Panc1 (cell line): ENCODE results near the gene USP17L15.
"Not testable (repeated sequence)": the region's sequence is repeated elsewhere in the genome, so short reads cannot be mapped to it uniquely, and the experiment has no call there.

Experiments used
- POLR2AphosphoS5 ChIP-seq: IDR thresholded peaks from 2 replicates; pipeline ENCODE4 v1.6.1; 2012; ENCODE audit warnings: mild to moderate bottlenecking, low read depth, low read length, moderate library complexity
- SIN3A ChIP-seq: IDR thresholded peaks from 2 replicates; pipeline ENCODE4 v1.6.1; 2012; ENCODE audit warnings: low read depth, mild to moderate bottlenecking, low read length, moderate library complexity, borderline replicate concordance; ENCODE audit not compliant: insufficient read depth
- TCF7L2 ChIP-seq: IDR thresholded peaks from 2 replicates; pipeline ENCODE4 v1.6.1; 2011; ENCODE audit warnings: mild to moderate bottlenecking, low read depth, low read length, inconsistent platforms
- TF ChIP-seq, protein P1 (sequence below): fragments of 450-650 bp; IDR thresholded peaks from 2 replicates; pipeline ENCODE4 v1.5.1; 2017; ENCODE audit warnings: mild to moderate bottlenecking

DNA sequence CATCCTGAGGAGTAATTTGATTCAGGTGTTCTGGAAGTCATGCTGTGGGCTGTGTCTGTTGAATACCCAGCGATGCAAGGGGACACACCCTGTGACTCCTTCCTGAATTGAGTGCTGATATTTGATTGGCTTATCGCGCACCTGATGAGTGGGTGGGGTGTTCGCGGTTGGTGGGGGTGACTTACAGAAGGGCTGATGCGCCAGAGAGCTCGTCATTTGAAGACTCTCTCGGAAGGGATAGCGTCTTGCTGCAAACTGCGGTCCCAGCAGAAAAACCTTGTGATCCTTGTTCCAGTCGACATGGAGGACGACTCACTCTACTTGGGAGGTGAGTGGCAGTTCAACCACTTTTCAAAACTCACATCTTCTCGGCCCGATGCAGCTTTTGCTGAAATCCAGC lies 19.1 kb upstream of the USP17L15 start, which contains the start of gene USP17L11:
- TF ChIP-seq, protein P1, sequence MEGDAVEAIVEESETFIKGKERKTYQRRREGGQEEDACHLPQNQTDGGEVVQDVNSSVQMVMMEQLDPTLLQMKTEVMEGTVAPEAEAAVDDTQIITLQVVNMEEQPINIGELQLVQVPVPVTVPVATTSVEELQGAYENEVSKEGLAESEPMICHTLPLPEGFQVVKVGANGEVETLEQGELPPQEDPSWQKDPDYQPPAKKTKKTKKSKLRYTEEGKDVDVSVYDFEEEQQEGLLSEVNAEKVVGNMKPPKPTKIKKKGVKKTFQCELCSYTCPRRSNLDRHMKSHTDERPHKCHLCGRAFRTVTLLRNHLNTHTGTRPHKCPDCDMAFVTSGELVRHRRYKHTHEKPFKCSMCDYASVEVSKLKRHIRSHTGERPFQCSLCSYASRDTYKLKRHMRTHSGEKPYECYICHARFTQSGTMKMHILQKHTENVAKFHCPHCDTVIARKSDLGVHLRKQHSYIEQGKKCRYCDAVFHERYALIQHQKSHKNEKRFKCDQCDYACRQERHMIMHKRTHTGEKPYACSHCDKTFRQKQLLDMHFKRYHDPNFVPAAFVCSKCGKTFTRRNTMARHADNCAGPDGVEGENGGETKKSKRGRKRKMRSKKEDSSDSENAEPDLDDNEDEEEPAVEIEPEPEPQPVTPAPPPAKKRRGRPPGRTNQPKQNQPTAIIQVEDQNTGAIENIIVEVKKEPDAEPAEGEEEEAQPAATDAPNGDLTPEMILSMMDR: not testable (repeated sequence)
- TF ChIP-seq TCF7L2, POLR2AphosphoS5, SIN3A: not testable (repeated sequence)
